Fibroblast of lung (primary cell): ENCODE data around the gene STK32C. TPM values are rescaled to one million over a fixed set of nuclear protein-coding genes. Genes with fewer than 3 reads are reported as not detected.
A peak's percentile ranks its signal among the peaks of the same experiment; 100 is the strongest.

Source experiments
- DNase-seq, 2 donors: peaks; one replicate each; pipeline versions ENCODE4 v3.0.0 to v3.0.0-alpha.2; 2010; ENCODE audit warnings: low read depth in 2 of 2
- H2AFZ ChIP-seq: 2 replicates; pipeline ENCODE4 v1.5.1; 2012; ENCODE audit warnings: low read length, control low read depth, inconsistent platforms
- H3K27ac ChIP-seq: 2 replicates; pipeline ENCODE4 v1.5.1; 2011; ENCODE audit warnings: low read length, control low read depth; ENCODE audit not compliant: insufficient read depth
- H3K27me3 ChIP-seq: 2 replicates; pipeline ENCODE4 v1.5.1; 2011; ENCODE audit warnings: mild to moderate bottlenecking, low read length; ENCODE audit not compliant: control insufficient read depth, insufficient read depth
- H3K36me3 ChIP-seq: 2 replicates; pipeline ENCODE4 v1.5.1; 2011; ENCODE audit warnings: low read length; ENCODE audit not compliant: control insufficient read depth, insufficient read depth
- H3K4me1 ChIP-seq: 2 replicates; pipeline ENCODE4 v1.5.1; 2011; ENCODE audit warnings: low read length; ENCODE audit not compliant: control insufficient read depth, insufficient read depth; ENCODE audit errors: extremely low read depth
- H3K4me2 ChIP-seq: 2 replicates; pipeline ENCODE4 v1.5.1; 2011; ENCODE audit warnings: low read length, control low read depth; ENCODE audit not compliant: insufficient read depth; ENCODE audit errors: extremely low read depth
- H3K4me3 ChIP-seq, 4 experiments: fragments of 200-600 bp in 1 of 4; sonication (generic) in 1 of 4; replicated peaks in 1 of 4; 2 replicates each; pipeline ENCODE4 v1.5.1; 2011 to 2016; ENCODE audit warnings: low read length in 4 of 4, low read depth in 3 of 4, mild to moderate bottlenecking in 3 of 4, control low read depth in 2 of 4, inconsistent platforms in 1 of 4, mixed read lengths in 1 of 4; ENCODE audit not compliant: insufficient read depth in 1 of 4; ENCODE audit errors: control extremely low read depth in 1 of 4
- H3K79me2 ChIP-seq: 2 replicates; pipeline ENCODE4 v1.5.1; 2012; ENCODE audit warnings: mild to moderate bottlenecking, low read length, inconsistent platforms; ENCODE audit not compliant: control insufficient read depth, insufficient read depth
- H3K9ac ChIP-seq: 2 replicates; pipeline ENCODE4 v1.5.1; 2011; ENCODE audit warnings: mild to moderate bottlenecking, low read length, control low read depth; ENCODE audit not compliant: insufficient read depth
- H3K9me3 ChIP-seq: 2 replicates; pipeline ENCODE4 v1.5.1; 2012; ENCODE audit warnings: low read depth, low read length; ENCODE audit not compliant: control insufficient read depth, insufficient read depth
- H4K20me1 ChIP-seq: 2 replicates; pipeline ENCODE4 v1.5.1; 2011; ENCODE audit warnings: low read length; ENCODE audit not compliant: control insufficient read depth, insufficient read depth; ENCODE audit errors: extremely low read depth
- EZH2 ChIP-seq: IDR thresholded peaks from 2 replicates; pipeline ENCODE4 v1.5.1; 2012; ENCODE audit warnings: low read length, control low read depth, mild to moderate bottlenecking; ENCODE audit errors: missing control alignments
- polyA plus RNA-seq, 2 donors: library from polyadenylated mRNA; depleted of rRNA in 1 of 2; stranded (reverse) in 1 of 2; unstranded in 1 of 2; fragments of >200 nt; gene quantifications; 2 replicates each; pipeline ENCODE4 v1.2.1, GENCODE V29; 2011 to 2012; ENCODE audit warnings: missing spikeins in 1 of 2
- total RNA-seq: library from RNA; depleted of rRNA; stranded (reverse); fragments of >200 nt; gene quantifications from 2 replicates; pipeline ENCODE4 v1.2.1, GENCODE V29; 2014
- TF ChIP-seq, protein P1 (sequence below), 2 donors: IDR thresholded peaks in 1 of 2; conservative IDR thresholded peaks in 1 of 2; 1 replicate in 1 of 2; 2 replicates in 1 of 2; pipeline ENCODE4 v1.5.1; 2011 to 2012; ENCODE audit warnings: low read length in 2 of 2, control low read depth in 1 of 2, inconsistent platforms in 1 of 2, low read depth in 1 of 2, mild to moderate bottlenecking in 1 of 2

STK32C gene
- total and polyA plus RNA-seq, 2 donors (not counting 1 experiment from before 2014, with no cell fraction given): 4.4 to 21.5 TPM

DNA sequence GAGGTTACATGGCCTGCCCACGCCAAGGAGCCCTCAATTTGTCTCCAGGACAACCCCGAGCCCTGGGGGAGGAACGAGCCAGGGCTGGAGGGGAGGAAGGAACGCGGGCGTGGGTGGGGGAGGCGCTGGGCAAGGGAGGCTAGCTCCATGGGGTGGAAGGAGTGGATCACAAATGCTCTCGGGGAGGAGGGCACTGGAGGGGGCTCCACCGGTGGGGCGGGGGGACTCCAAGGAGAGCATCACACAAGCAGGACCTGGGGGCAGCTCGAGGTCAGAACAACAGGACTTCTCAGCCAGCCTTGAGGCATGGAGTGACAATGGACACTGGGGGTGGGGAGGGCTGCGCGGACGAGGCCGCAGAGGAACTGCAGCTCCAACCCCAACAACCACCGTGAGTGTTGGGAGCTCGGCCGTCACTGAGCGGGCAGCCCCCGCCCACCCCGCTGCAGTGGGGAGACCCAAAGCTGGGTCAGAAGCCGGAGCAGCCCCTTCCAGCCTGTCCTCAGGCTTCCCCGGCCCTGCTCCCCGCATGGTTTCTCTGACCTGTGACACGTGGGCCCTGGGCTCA lies 41.1 kb downstream of the STK32C start:
- no peaks in the 10 kb centered on the region for H3K27me3 ChIP-seq
- no peak overlapping the region for H2AFZ ChIP-seq
- no peaks in the 10 kb centered on the region for H3K79me2 ChIP-seq
- DNase-seq: peak in 1 of 2 donors; percentile 12
- H4K20me1 ChIP-seq: no peaks in the 10 kb centered on the region
- no peak overlapping the region for H3K27ac ChIP-seq
- no peak overlapping the region for H3K4me2 ChIP-seq
- no peaks in the 10 kb centered on the region for H3K9me3 ChIP-seq
- H3K36me3 ChIP-seq: no peaks in the 10 kb centered on the region
- no peak overlapping the region for H3K9ac ChIP-seq
- no peak overlapping the region for H3K4me3 ChIP-seq
- TF ChIP-seq, protein P1, sequence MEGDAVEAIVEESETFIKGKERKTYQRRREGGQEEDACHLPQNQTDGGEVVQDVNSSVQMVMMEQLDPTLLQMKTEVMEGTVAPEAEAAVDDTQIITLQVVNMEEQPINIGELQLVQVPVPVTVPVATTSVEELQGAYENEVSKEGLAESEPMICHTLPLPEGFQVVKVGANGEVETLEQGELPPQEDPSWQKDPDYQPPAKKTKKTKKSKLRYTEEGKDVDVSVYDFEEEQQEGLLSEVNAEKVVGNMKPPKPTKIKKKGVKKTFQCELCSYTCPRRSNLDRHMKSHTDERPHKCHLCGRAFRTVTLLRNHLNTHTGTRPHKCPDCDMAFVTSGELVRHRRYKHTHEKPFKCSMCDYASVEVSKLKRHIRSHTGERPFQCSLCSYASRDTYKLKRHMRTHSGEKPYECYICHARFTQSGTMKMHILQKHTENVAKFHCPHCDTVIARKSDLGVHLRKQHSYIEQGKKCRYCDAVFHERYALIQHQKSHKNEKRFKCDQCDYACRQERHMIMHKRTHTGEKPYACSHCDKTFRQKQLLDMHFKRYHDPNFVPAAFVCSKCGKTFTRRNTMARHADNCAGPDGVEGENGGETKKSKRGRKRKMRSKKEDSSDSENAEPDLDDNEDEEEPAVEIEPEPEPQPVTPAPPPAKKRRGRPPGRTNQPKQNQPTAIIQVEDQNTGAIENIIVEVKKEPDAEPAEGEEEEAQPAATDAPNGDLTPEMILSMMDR (conservative IDR thresholded peaks at IDR 0.05 in 1 of 2, IDR thresholded peaks at IDR 0.05 in 1 of 2; ENCODE audit: low read depth in 1 of 2, low read length in 2 of 2): no peak
- no peak for TF ChIP-seq EZH2
- no peaks in the 10 kb centered on the region for H3K4me1 ChIP-seq

DNA sequence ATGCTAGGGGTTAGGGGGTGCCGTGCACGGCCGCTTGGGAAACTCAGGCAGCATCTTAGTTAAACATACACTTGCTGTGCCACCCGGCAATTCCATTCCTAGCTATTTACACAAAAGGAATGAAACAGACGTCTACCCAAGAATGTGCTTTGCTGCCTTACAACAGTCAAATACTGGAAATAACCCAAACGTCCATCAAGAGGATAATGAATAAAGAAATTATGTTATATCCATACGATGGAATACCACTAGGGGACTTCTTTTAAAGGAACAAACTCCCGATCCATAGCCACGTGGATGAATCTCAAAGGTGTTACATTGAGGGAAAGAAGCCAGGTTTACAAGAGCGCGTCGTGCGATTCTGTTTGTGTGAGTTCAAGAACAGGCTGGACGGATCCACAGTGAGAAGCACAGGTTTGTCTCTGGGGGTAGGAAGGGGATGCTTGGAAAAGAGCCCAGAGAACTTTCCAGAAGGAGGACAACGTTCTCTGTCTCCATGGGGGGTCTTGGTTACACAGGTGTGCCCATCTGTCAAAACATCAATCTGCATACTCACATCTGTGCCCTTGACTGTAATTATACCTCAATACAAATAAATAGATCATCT lies 41.8 kb downstream of the STK32C start:
- Histone ChIP-seq H3K4me3 (no peak overlapping the region), H3K4me2 (no peak overlapping the region), H3K9me3 (no peaks in the 10 kb centered on the region), H3K9ac (no peak overlapping the region), H4K20me1 (no peaks in the 10 kb centered on the region), H3K36me3 (no peaks in the 10 kb centered on the region), H2AFZ (no peak overlapping the region), H3K79me2 (no peaks in the 10 kb centered on the region), H3K27me3 (no peaks in the 10 kb centered on the region), H3K27ac (no peak overlapping the region), H3K4me1 (no peaks in the 10 kb centered on the region)
- TF ChIP-seq EZH2: no peak
- TF ChIP-seq, protein P1 (conservative IDR thresholded peaks at IDR 0.05 in 1 of 2, IDR thresholded peaks at IDR 0.05 in 1 of 2; ENCODE audit: low read depth in 1 of 2, low read length in 2 of 2): no peak
- peak; percentile 5 to 47 for DNase-seq

DNA sequence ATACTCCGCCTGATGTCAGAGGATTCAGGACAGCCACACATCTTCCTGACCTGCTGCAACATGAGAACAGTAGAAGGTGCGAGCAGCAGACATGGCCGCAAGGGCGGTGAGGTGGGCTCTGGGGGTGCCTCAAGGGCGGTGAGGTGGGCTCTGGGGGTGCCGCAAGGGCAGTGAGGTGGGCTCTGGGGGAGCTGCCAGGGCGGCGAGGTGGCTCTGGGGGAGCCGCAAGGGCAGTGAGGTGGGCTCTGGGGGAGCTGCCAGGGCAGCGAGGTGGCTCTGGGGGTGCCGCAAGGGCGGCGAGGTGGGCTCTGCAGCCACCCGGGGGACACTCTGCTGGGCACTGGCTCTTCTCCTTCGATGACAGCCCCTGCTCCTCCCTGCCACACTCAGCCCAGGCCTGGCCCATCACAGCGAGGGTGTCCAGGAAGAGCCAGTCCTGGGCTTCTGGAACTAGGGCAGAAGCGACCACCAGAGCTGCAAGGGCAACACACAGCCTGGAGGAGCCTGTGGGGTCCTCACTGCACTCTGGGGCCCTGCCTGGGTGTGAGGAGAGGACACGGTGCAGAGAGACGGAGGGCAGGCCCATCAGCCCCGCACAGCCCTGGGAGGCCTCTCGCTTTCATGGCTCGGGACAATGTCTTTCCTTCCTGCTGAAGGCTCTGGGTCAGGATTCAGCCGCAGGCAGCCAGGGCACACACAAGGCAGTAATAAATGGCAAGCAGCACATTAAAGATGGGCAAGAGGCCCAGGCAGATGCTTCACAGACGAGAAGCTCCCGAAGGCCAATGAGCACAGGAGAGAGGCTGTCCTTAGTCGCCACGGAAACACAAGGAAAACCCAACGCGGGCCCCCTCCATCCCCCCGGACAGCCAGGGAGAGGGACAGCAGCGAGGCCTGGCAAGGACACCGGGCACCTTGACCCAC lies 42.5 kb downstream of the STK32C start:
- H3K4me2 ChIP-seq: no peak overlapping the region

More for the DNA sequence above, 42.5 kb downstream of the STK32C start:
- no peak overlapping the region for H3K27ac ChIP-seq
- no peaks in the 10 kb centered on the region for H3K79me2 ChIP-seq
- H3K36me3 ChIP-seq: no peaks in the 10 kb centered on the region
- no peak overlapping the region for H2AFZ ChIP-seq
- no peaks in the 10 kb centered on the region for H3K4me1 ChIP-seq
- H3K27me3 ChIP-seq: no peaks in the 10 kb centered on the region
- no peaks in the 10 kb centered on the region for H3K9me3 ChIP-seq
- H3K4me3 ChIP-seq: no peak overlapping the region
- DNase-seq: peak; percentile 24 to 48
- TF ChIP-seq, protein P1 (conservative IDR thresholded peaks at IDR 0.05 in 1 of 2, IDR thresholded peaks at IDR 0.05 in 1 of 2; ENCODE audit: low read depth in 1 of 2, low read length in 2 of 2): no peak
- no peak for TF ChIP-seq EZH2
- no peak overlapping the region for H3K9ac ChIP-seq
- H4K20me1 ChIP-seq: no peaks in the 10 kb centered on the region
